Caco-2 (cell line): Measurements from ENCODE around the gene SLC30A9. TPM values are rescaled to one million over a fixed set of nuclear protein-coding genes. Genes with fewer than 3 reads are reported as not detected.

Source experiments
- BruUV-seq: library from RNA; stranded (reverse); fragments of 400-500 nt; replicated peaks from 2 replicates; lab custom pipeline; 2021; lab: Mats Ljungman, UMichigan
- CTCF ChIA-PET: fragments of 300-600 bp; sonication (Branson Sonifier 250); formaldehyde crosslinking; loops from one replicate; lab custom pipeline; 2022; ENCODE audit warnings: antibody characterized with exemption; lab: Charles Lee
- POLR2A ChIA-PET: fragments of 300-600 bp; sonication (Branson Sonifier 250); formaldehyde crosslinking; loops from one replicate; lab custom pipeline; 2022; ENCODE audit warnings: antibody characterized with exemption; lab: Charles Lee
- DNase-seq, 2 experiments: peaks; one replicate each; pipeline versions ENCODE4 v3.0.0 to v3.0.0-alpha.2; 2020 to 2022
- H3K27me3 ChIP-seq: replicated peaks from 2 replicates; pipeline ENCODE4 v1.6.0; 2011; ENCODE audit warnings: low read length; ENCODE audit not compliant: control insufficient read depth, insufficient read depth
- H3K36me3 ChIP-seq: 2 replicates; pipeline ENCODE4 v1.5.1; 2011; ENCODE audit warnings: low read length; ENCODE audit not compliant: control insufficient read depth, insufficient read depth
- H3K4me1 ChIP-seq: fragments of 250-450 bp; sonication (Bioruptor Pico); 2 replicates; pipeline ENCODE4 v1.5.1; 2020; ENCODE audit warnings: mild to moderate bottlenecking
- H3K4me3 ChIP-seq: 2 replicates; pipeline ENCODE4 v1.5.1; 2011; ENCODE audit warnings: low read depth, mild to moderate bottlenecking, control low read depth, low read length
- H3K9me3 ChIP-seq: fragments of 250-450 bp; sonication (Bioruptor Pico); 2 replicates; pipeline ENCODE4 v1.5.1; 2020; ENCODE audit warnings: mild to moderate bottlenecking, moderate library complexity
- H3K27ac Mint-ChIP-seq: one replicate; pipeline ENCODE4 v1.8.0; 2022; ENCODE audit warnings: mixed read lengths; ENCODE audit not compliant: unreplicated experiment
- H3K27me3 Mint-ChIP-seq: one replicate; pipeline ENCODE4 v1.8.0; 2022; ENCODE audit warnings: mixed read lengths; ENCODE audit not compliant: insufficient read depth, unreplicated experiment
- H3K36me3 Mint-ChIP-seq: one replicate; pipeline ENCODE4 v1.8.0; 2022; ENCODE audit warnings: mild to moderate bottlenecking, mixed read lengths; ENCODE audit not compliant: insufficient read depth, unreplicated experiment
- H3K4me1 Mint-ChIP-seq: one replicate; pipeline ENCODE4 v1.8.0; 2022; ENCODE audit warnings: low read depth, mixed read lengths; ENCODE audit not compliant: unreplicated experiment
- H3K4me3 Mint-ChIP-seq: one replicate; pipeline ENCODE4 v1.8.0; 2022; ENCODE audit warnings: mild to moderate bottlenecking, moderate library complexity, mixed read lengths; ENCODE audit not compliant: unreplicated experiment
- H3K9me3 Mint-ChIP-seq: one replicate; pipeline ENCODE4 v1.8.0; 2022; ENCODE audit warnings: mixed read lengths; ENCODE audit not compliant: unreplicated experiment
- CTCF ChIP-seq, 2 experiments: fragments of 200-600 bp in 1 of 2; IDR thresholded peaks; 1 replicate in 1 of 2; 2 replicates in 1 of 2; pipeline versions ENCODE4 v1.5.1 to v1.8.0; 2011 to 2022; ENCODE audit warnings: antibody characterized with exemption in 1 of 2, control low read depth in 1 of 2, inconsistent platforms in 1 of 2, low read depth in 1 of 2, low read length in 1 of 2, mild to moderate bottlenecking in 1 of 2, moderate library complexity in 1 of 2; ENCODE audit not compliant: insufficient read depth in 1 of 2, severe bottlenecking in 1 of 2, unreplicated experiment in 1 of 2
- intact Hi-C: fragments of 100-400 bp; cut with micrococcal nuclease; formaldehyde crosslinking; loops from one replicate; pipeline ENCODE4 v1.10.0; 2022; ENCODE audit not compliant: unreplicated experiment
- total RNA-seq: library from RNA; stranded (reverse); gene quantifications from 2 replicates; pipeline ENCODE4 v1.2.3, GENCODE V29; 2022

SLC30A9 gene
- total RNA-seq, 1 experiment from 2014 or later = 57.1 TPM

DNA sequence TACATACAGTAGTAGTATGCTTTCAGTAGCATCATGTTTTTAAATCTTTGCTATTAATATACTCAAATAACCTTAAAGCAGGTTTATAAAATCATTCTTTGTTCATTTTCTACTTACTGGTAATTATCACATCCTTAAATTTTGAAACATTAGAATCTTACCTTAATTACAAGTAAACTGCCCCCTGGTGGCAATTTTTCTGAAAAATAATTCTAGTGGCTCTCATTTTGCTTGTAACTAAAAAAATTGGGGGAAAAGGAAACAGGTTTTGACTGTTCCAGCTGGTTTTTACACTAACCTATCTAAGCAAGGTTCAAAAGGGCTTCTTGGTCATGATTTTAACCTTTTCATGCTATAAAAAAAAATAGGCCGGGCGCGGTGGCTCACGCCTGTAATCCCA lies 27.2 kb upstream of the SLC30A9 start:
- Mint-ChIP-seq H3K36me3 (peaks cover 2% of the 10 kb centered on the region), H3K27ac (no peak overlapping the region), H3K4me3 (no peak overlapping the region), H3K9me3 (peaks cover 5% of the 10 kb centered on the region), H3K27me3 (no peaks in the 10 kb centered on the region), H3K4me1 (no peaks in the 10 kb centered on the region)
- POLR2A ChIA-PET = no interaction called here
- CTCF ChIA-PET = no interaction called here
- H3K4me3 ChIP-seq = no peak overlapping the region
- intact Hi-C loops = loop anchor here (2.0 kb wide), 1 partner anchor 270 kb away; no protein-coding TSS in a partner anchor
- peak in 1 of 2 experiments; percentile 34 for DNase-seq
- H3K4me1 ChIP-seq = no peaks in the 10 kb centered on the region
- H3K9me3 ChIP-seq = no peaks in the 10 kb centered on the region
- no peaks in the 10 kb centered on the region for H3K36me3 ChIP-seq
- no TSS peak for BruUV-seq
- no peaks in the 10 kb centered on the region for H3K27me3 ChIP-seq
- TF ChIP-seq CTCF (IDR thresholded peaks at IDR 0.05; ENCODE audit: insufficient read depth in 1 of 2, low read depth in 1 of 2, low read length in 1 of 2, severe bottlenecking in 1 of 2, unreplicated experiment in 1 of 2) = peak in 1 of 2 experiments; percentile 38

- ChIA-PET CTCF (no interaction called here), POLR2A (no interaction called here)
- Mint-ChIP-seq H3K4me3 (no peak overlapping the region), H3K27ac (no peak overlapping the region), H3K36me3 (no peaks in the 10 kb centered on the region), H3K9me3 (peaks cover 11% of the 10 kb centered on the region), H3K4me1 (no peaks in the 10 kb centered on the region), H3K27me3 (no peaks in the 10 kb centered on the region)
- no peaks in the 10 kb centered on the region; the same call in 1 of the 2 replicates for H3K9me3 ChIP-seq
- intact Hi-C loops = no loop called here
- DNase-seq = no peak
- no peak overlapping the region for H3K4me3 ChIP-seq
- H3K36me3 ChIP-seq = no peaks in the 10 kb centered on the region
- BruUV-seq = no TSS peak
- no peak for TF ChIP-seq CTCF (IDR thresholded peaks at IDR 0.05; ENCODE audit: insufficient read depth in 1 of 2, low read depth in 1 of 2, low read length in 1 of 2, severe bottlenecking in 1 of 2, unreplicated experiment in 1 of 2)
- H3K4me1 ChIP-seq = no peaks in the 10 kb centered on the region
- H3K27me3 ChIP-seq = no peaks in the 10 kb centered on the region
Measured at GRCh38 chr4:41964401-41964800, 25.9 kb upstream of the SLC30A9 start.

DNA sequence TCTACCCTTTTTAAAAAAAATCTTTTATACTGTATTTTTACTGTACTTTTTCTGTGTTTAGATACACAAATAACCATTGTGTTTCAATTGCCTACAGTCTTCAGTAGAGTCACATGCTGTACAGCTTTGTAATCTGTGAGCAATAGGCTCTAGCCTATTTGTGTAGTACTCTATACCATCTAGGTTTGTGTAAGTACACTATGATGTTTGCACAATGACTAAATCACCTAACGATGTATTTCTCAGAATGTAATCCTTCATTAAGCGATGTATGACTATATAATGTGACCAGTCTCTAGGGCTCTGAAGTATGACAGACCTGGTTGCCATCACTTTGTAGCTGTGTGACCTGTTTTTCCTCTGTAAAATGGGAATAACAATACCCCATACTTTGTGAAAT lies 22.9 kb upstream of the SLC30A9 start:
- no peak for TF ChIP-seq CTCF (IDR thresholded peaks at IDR 0.05; ENCODE audit: insufficient read depth in 1 of 2, low read depth in 1 of 2, low read length in 1 of 2, severe bottlenecking in 1 of 2, unreplicated experiment in 1 of 2)
- intact Hi-C loops = no loop called here
- DNase-seq = no peak
- H3K27me3 ChIP-seq = no peaks in the 10 kb centered on the region
- no peaks in the 10 kb centered on the region for H3K4me1 ChIP-seq
- H3K36me3 ChIP-seq = no peaks in the 10 kb centered on the region
- H3K4me3 ChIP-seq = no peak overlapping the region
- no TSS peak for BruUV-seq
- Mint-ChIP-seq H3K36me3 (no peaks in the 10 kb centered on the region), H3K9me3 (peaks cover 11% of the 10 kb centered on the region), H3K27me3 (no peaks in the 10 kb centered on the region), H3K4me1 (no peaks in the 10 kb centered on the region), H3K27ac (no peak overlapping the region), H3K4me3 (no peak overlapping the region)
- ChIA-PET CTCF (no interaction called here), POLR2A (no interaction called here)
- H3K9me3 ChIP-seq = no peaks in the 10 kb centered on the region; the same call in 1 of the 2 replicates
